Mucosa of rectum (tissue), 2 donors: ENCODE results near the gene RAB40C.

Source experiments
- H3K27ac ChIP-seq, 2 donors: one replicate each; pipeline ENCODE4 v1.7.0; 2013; ENCODE audit warnings: inconsistent platforms in 2 of 2, low read depth in 2 of 2, low read length in 2 of 2
- H3K27me3 ChIP-seq, 2 donors: one replicate each; pipeline ENCODE4 v1.7.0; 2013; ENCODE audit warnings: low read length in 2 of 2; ENCODE audit not compliant: control insufficient read depth in 2 of 2, insufficient read depth in 2 of 2
- H3K36me3 ChIP-seq, 2 donors: one replicate each; pipeline ENCODE4 v1.7.0; 2013; ENCODE audit warnings: low read length in 2 of 2; ENCODE audit not compliant: control insufficient read depth in 2 of 2, insufficient read depth in 2 of 2
- H3K4me1 ChIP-seq, 2 donors: one replicate each; pipeline ENCODE4 v1.7.0; 2013; ENCODE audit warnings: low read length in 2 of 2, mild to moderate bottlenecking in 1 of 2; ENCODE audit not compliant: control insufficient read depth in 2 of 2, insufficient read depth in 2 of 2
- H3K4me3 ChIP-seq, 2 donors: one replicate each; pipeline ENCODE4 v1.7.0; 2013; ENCODE audit warnings: low read length in 2 of 2
- H3K9ac ChIP-seq, 2 donors: one replicate each; pipeline ENCODE4 v1.7.0; 2013; ENCODE audit warnings: low read length in 2 of 2, low read depth in 1 of 2, mild to moderate bottlenecking in 1 of 2
- H3K9me3 ChIP-seq, 2 donors: one replicate each; pipeline ENCODE4 v1.7.0; 2013; ENCODE audit warnings: low read length in 2 of 2; ENCODE audit not compliant: control insufficient read depth in 2 of 2
- donor health status: healthy.
- donor health status: Normal muscosa, but diverticular disease.

Gene RAB40C

DNA sequence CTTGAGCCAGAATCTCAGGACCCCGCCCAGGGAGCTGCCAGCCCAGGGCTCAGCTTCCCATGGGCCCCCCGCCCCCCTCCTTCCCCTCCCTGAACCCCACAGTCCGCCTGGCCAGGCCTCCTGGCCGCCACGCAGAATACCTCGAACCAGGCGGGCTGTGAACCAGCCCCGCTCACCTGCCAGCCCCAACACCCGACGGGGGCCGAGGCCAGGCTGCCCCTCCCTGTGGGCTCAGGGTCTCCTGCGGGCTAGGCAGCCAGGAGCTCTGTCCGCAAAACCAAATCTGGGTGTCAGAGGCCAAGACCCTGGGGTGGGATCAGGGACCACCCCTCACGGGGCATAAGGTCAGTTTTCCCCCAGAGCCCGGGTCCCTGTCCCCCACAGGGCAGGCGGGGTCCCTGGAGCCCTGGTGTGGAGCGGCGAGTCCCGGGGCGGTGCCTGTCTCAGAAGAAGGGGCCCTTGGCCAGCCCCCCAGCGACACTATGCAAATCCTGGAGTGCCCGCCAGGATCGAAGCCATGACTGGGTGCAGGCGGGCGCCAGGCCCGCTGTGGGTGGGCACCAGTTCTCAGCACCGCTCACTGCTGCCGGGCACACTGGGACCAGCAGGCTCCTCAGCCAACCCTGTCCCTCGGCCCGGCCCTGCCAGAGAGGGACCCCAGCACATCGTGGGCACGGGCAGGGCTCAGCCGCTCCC lies 36.1 kb upstream of the RAB40C start:
- Histone ChIP-seq H3K36me3 (peaks cover 4 to 13% of the 10 kb centered on the region in 2 donors), H3K9ac (no peak overlapping the region), H3K27me3 (peaks cover 2 to 11% of the 10 kb centered on the region in 2 donors), H3K27ac (no peak overlapping the region), H3K9me3 (no peaks in the 10 kb centered on the region), H3K4me1 (peaks cover 0 to 3% of the 10 kb centered on the region in 2 donors), H3K4me3 (no peak overlapping the region)

DNA sequence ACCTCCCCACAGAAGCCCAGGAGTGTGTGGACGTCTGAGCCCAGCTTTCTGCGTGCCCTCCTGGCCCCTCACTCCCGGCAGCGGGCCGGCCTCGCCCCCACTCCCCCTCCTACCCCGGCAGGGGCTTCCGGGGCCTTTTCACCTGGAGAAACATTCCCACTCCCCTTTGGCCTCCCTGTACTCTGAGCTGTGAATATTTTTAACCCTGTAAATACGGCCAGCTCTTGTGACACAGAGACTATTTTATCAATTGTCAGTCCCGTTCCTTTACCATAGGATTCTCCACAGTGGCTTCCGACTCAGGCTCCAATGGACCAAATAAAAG lies 35.6 kb upstream of the RAB40C start:
- Histone ChIP-seq H3K9me3 (no peaks in the 10 kb centered on the region), H3K27me3 (peaks cover 4 to 17% of the 10 kb centered on the region in 2 donors), H3K36me3 (peaks cover 2 to 13% of the 10 kb centered on the region in 2 donors), H3K4me3 (no peak overlapping the region), H3K9ac (no peak overlapping the region), H3K27ac (no peak overlapping the region), H3K4me1 (peaks cover 0 to 3% of the 10 kb centered on the region in 2 donors)

DNA sequence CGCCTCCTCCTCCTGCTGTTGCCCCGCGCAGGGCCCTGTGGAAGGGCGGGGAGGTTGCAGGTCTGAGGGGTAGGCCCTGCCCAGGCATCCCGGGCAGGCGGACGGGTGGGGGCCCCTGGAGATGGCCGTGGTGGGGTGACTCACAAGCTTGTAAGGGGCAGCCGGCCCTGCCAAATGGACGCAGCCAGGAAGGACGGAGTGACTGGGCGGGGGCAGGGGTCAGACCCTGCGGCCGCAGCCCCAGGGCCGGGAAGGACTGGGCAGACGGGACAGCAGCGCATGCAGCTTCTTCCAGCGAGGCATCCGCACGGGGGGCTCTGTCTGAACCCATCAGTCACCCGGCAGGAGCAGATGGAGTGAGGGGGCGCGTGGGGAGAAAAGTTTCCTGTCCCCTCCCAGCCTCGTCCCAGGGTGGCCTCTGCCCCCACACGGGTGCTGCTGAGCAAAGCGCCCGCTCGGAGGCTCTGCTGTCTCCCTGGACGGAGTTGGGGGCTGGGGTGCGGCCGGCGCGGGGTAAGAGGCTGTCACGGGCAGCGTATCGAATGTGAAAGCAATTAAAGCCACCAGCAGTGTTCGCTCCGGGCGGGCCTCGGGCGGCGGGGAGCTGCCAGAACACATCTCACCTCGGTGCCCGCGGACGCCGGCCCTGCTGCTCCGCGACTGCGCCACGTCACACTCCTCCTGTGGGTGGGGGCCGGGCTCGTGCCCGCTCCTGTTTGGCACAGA lies 35.1 kb upstream of the RAB40C start:
- H3K4me1 ChIP-seq = peaks cover 0 to 5% of the 10 kb centered on the region in 2 donors
- no peak overlapping the region for H3K27ac ChIP-seq
- H3K27me3 ChIP-seq = peaks cover 7 to 22% of the 10 kb centered on the region in 2 donors
- H3K4me3 ChIP-seq = no peak overlapping the region
- H3K9ac ChIP-seq = no peak overlapping the region
- H3K36me3 ChIP-seq = peaks cover under 1 to 9% of the 10 kb centered on the region in 2 donors
- no peaks in the 10 kb centered on the region for H3K9me3 ChIP-seq

DNA sequence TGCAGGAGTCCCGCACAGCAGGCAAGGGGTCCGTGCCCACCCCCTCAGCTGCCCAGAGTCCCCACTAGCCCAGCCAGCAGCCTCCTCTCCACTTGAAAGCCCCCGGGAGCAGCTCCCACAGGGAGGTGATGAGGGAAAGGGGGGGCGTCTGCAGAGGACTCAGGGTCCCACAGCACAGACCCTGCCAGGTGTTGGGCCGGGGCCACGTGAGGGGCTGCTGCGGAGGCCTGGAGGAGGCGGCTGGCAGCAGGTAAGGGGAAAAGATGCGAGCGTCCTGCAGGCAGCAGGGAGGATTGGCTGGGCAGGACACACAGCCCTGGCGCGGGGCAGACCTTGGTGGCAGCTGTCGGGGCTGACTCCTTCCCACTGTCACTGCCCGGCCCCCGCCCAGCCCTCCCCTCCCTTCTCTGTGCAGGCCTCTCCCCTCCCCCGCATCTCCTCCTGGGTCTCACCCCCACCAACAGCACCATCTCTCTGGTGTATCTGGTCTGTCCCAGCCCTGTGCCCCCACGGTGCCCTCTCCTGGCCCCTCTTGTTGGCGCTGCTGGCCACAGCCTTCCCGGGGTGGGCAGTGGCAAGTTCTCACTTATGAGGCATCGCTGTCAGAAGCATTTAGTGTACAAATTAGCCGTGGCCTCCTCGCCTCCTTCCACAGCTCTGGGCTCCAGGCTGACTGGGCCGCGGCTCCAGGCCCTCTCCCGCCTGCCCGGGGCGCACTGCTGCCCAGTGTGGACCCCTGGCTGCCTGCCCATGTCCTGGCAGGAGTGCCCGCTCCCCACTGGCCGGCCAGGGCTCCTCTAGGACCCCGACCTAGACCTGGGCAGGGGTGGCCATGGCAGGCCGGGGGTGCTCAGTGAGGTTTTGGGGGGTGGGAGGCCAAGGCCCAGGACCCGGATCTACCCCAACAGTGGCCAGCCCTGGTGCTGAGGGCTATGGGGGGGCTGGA lies 34.1 kb upstream of the RAB40C start:
- Histone ChIP-seq H3K27ac (no peak overlapping the region), H3K27me3 (peaks cover 7 to 24% of the 10 kb centered on the region in 2 donors), H3K36me3 (peaks cover 0 to 6% of the 10 kb centered on the region in 2 donors), H3K9ac (no peak overlapping the region), H3K4me1 (peaks cover 0 to 5% of the 10 kb centered on the region in 2 donors), H3K4me3 (no peak overlapping the region), H3K9me3 (no peaks in the 10 kb centered on the region)

DNA sequence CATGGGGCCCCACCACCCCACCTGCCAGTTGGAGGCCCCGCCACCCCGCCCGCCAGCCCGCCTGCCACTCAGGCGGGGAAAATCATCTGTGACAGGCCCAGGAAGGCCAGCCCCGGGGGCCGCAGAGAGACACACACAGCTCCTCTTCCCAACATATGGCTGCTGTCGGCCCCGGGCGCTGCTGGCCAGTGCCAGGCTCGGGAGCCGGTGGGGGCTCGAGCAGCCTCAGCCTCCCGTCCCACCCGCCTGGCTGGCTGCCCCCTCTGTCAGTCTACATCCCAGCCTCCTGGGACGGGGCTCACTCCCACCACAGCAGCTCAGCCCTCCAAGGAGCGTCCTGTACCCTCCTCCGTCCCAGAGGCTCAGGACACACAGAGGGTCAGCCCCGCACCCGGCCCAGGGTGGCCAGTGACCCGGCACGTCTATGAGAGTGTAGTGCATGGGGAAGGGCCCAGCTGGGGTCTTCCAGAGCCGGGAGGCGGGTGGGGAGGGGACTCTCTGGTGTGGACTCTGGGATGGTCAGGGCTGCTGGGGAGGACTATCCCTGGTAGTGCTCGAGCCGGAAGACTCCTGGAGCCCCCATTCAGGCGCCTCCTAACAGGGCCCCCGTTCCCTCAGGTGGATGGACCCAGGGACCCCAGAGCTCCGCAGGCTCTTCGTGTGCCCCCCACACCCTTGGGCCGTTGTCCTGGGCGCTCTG lies 33.2 kb upstream of the RAB40C start:
- no peak overlapping the region for H3K27ac ChIP-seq
- peaks cover 0 to 5% of the 10 kb centered on the region in 2 donors for H3K4me1 ChIP-seq
- no peaks in the 10 kb centered on the region for H3K36me3 ChIP-seq
- H3K4me3 ChIP-seq = no peak overlapping the region
- H3K9me3 ChIP-seq = no peaks in the 10 kb centered on the region
- peaks cover 11 to 31% of the 10 kb centered on the region in 2 donors for H3K27me3 ChIP-seq
- H3K9ac ChIP-seq = no peak overlapping the region

DNA sequence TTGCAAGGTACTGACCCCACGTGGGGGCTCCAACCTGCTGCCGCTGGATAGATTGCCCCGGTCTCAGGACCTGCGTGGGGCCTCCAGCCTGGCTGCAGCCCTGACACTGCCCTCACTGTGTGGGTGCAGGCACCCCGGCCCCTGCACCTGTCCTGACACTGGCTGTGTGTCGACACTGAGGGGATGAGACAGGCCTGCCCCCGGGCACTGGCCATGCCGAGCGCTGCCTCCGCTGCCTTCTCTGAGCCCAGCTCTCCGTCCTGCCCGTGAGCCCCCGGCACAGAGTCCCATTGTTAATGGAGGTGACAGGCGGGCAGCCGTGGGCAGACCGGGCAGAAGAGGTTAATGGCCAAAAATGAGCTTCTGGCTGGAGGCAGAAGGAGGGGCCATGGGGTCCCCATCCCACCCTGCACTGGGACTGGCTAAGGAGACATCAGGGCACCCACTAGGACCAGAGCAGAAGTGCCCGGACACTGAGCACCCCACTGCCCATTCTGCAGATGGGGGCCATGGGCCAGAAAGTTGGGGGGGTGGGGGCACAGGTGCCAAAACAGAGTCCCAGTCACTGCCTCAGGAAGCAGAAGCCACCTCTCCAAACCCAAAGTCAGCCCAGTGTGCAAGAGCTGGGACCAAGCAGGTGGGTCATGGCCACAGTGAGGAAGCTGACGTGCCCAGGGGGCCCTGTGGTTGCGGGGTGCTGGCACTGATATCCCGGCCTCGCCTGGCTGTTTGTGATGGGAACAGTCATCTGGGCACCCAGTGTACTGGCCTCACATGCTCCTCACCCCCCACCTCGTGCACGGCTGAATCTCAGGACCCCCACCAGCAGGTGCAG lies 32.2 kb upstream of the RAB40C start:
- H3K9me3 ChIP-seq = no peaks in the 10 kb centered on the region
- H3K9ac ChIP-seq = no peak overlapping the region
- no peak overlapping the region for H3K4me3 ChIP-seq
- H3K27me3 ChIP-seq = peaks cover 21 to 41% of the 10 kb centered on the region in 2 donors
- peaks cover 0 to 5% of the 10 kb centered on the region in 2 donors for H3K4me1 ChIP-seq
- H3K27ac ChIP-seq = no peak overlapping the region
- no peaks in the 10 kb centered on the region for H3K36me3 ChIP-seq

DNA sequence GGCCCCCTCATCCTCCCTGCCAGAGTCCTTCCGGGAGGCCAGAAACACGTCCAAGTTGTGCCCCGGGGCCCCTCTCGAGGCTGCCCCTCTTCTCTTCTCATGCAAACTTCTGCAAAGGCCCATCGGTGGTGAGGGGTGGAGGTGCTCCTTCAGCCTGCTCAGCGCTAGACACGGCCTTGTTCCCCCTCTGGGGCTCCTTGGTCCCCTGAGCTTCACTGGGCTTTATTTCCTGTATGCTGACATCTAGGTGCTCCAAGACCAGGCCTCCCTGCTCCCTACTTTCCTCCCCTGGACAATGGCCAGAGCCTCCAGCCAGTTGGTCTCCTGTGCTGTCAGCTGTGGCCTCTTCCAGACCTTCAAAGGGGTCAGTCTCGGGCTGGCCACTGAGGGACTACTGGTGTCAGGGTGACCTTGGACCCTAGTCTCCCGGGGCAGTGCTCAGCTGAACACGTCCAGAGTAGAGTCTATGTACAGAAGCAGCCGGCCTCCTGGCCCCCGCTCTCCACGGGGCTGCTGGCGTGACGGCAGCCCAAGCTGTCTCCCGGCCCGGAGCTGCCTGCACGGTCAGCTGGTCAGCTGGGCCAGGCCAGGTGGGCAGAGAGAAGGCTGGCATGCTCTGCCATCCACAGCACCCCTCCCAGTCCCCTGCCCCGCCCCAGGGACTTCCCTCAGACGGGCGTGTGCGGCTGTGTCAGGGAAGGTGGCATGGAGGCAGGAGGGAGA lies 31.4 kb upstream of the RAB40C start:
- no peaks in the 10 kb centered on the region for H3K9me3 ChIP-seq
- no peak overlapping the region for H3K4me3 ChIP-seq
- H3K4me1 ChIP-seq = peaks cover 0 to 5% of the 10 kb centered on the region in 2 donors
- H3K36me3 ChIP-seq = no peaks in the 10 kb centered on the region
- H3K27ac ChIP-seq = no peak overlapping the region
- no peak overlapping the region for H3K9ac ChIP-seq
- peaks cover 21 to 43% of the 10 kb centered on the region in 2 donors for H3K27me3 ChIP-seq

DNA sequence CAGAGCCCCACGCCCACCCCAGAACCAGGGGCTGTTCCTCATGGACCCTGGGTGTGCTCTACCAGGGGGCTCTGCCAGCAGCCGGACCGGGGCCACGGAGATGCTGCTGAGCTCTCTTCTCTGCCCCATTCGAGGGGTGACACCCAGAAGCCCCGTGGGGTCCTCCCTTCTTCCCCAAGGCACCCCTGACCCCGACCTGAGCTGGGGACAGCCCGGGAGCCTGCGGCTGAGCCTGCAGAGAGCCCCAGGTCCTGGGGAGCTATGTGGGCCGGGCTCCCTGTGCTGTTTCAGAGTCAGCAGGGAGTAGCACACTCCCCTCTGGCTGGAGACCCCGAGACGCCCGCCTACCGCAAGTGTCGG lies 30.9 kb upstream of the RAB40C start:
- H3K27me3 ChIP-seq = peaks cover 21 to 43% of the 10 kb centered on the region in 2 donors
- H3K27ac ChIP-seq = no peak overlapping the region
- H3K9me3 ChIP-seq = no peaks in the 10 kb centered on the region
- no peak overlapping the region for H3K9ac ChIP-seq
- no peak overlapping the region for H3K4me3 ChIP-seq
- peaks cover 0 to 5% of the 10 kb centered on the region in 2 donors for H3K4me1 ChIP-seq
- no peaks in the 10 kb centered on the region for H3K36me3 ChIP-seq
